ENCODE measurements around the gene UBA1. TPM values are rescaled to one million over a fixed set of nuclear protein-coding genes. Genes with fewer than 3 reads are reported as not detected.

UBA1 gene
- 229 and 266 TPM in 2 replicates for total RNA-seq

DNA sequence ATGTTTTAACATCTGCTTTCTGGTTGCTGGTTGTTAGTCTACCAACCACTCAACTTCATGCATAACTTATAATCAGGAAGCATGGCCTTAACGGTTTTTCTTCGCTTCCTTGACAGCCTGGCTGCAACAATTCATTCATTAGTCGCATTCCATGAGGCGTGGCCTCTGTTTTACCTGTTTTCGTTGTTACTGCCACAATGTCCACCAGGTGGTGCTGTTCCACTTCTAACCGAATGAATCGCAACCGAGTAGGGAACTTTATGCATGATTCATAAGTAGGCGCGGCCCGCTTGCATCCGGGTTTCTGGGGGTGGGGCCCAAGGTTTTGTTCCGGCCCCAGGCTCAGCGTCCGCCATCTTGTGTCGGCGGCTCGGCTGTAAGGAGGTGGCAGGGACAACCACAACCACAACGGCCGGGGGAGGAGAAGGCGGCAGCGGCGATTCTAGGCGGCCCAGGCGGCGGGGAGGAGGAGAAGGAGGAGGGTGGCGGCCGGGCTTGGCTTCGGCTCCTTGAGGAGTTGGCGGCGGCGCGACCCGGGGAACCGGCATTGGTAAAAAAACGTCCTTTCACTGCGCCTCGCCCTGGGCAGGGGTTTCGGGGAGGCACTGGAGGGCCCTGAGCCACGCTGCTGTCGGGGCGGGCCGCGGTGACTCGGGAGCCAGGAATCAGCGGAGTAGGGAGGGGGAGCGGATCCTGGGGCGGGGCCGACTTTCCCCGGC is at the start of gene UBA1:
UBA1 (plus strand) TSS at position 355 of the 719 bp plus-strand sequence. CDS start 4,974 bp downstream, outside the sequence.

DNA sequence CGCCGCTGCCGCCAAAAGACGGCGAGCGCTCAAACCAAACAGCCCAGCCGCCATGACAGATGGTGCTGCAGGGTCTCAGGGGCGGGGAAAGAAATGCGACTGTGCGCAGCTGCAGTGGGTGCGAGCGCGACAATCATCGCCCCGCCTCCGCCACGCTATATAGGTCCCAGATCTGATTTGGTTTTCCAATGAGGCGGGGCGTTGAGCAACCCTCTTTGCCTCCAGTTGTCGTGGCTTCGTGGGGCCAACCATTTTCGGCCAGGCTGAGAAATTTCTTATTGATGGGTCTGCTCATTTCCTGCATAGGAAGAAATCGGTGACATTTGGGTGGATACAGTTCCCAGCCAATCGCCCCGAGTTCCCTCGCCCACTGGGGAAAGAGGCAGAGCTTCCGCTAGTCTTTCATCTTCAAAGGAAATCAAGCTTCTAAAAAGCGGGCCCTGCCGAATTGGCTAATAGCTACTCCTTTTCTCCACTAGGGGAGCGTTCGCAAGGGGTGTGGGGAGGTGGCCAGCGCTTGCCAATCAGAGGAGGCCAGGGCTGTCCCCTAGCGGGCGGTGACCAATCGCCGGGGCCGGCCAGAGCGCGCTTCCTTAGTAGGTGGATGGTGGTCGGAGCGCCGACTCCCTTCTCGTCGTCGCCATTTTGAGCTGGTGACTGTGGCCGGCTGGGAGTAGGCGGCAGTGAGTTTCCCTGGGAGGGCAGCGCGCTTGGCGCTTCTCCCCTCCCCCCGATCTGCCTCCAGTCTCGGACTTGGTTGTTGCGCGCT is 48.8 kb upstream of the UBA1 start, which contains the start of the genes NDUFB11 and RBM10:
NDUFB11 (minus strand) TSS at position 77 of the 769 bp plus-strand sequence; CDS start at position 54, 23 bp downstream.
RBM10 (plus strand) TSS at position 596 of the 769 bp plus-strand sequence. CDS start 2,261 bp downstream, outside the sequence.

DNA sequence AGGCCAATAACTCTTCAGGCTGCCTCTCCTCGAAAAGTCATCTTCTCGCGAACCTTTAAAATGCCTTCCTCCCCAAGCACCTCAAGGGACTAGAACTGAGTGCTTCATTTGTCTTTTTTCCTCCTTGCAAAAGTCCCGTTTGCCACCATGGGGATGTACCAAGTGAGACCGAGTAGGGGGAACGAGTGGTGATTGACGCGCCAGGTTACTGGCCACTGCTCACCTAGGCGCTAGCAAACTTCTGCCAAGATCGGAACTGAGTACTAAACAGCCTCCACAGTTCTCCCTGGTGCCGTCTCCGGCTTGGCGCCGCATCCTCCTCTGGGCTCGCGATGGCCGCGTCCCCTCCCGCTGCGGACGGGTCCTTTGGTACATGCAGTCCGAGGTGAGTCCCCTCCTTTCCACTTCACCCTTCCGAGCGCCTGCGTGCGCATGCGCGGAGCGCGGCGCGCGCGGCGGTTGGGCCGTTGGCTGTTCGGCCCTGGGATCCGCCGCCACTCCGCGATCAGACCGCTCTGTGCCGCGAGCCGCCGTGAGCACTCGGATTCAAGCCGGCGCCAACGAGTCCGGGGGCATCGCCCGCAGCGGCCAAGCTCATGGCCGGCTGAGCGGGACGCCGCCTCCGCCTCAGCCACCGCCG is 24.8 kb downstream of the UBA1 start, which contains the start of gene CDK16:
CDK16 (plus strand) TSS at position 402 of the 640 bp plus-strand sequence. CDS start 4,877 bp downstream, outside the sequence.

DNA sequence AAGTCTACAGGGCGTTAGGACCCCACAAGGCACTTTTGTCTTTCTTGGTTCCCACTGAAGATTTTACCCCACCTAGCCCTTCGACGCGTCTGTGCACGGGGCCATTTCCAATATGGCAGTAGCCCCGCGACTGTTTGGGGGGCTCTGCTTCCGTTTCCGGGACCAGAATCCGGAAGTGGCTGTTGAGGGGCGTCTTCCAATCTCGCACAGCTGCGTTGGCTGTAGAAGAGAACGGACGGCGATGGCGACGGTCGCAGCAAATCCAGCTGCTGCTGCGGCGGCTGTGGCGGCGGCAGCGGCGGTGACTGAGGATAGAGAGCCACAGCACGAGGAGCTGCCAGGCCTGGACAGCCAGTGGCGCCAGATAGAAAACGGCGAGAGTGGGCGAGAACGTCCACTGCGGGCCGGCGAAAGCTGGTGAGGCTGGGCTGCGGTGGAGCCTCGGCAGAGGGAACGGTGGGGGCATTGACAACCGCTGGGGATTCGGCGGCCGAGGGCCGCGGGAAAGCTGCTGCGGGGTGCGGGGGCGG is 39.2 kb downstream of the UBA1 start, which contains the start of gene USP11:
USP11 (plus strand) TSS at position 207 of the 530 bp plus-strand sequence; CDS start at position 242, 35 bp downstream.

Other genes starting within 250 kb of the UBA1 start
- 4.0 and 5.0 TPM in 2 replicates for gene RGN, start 115.4 kb upstream of the UBA1 start, total RNA-seq
- gene NDUFB11, start 49.1 kb upstream of the UBA1 start, total RNA-seq, result 36.3 and 40.1 TPM in 2 replicates
- gene RBM10, start 48.6 kb upstream of the UBA1 start, total RNA-seq, result 53.7 and 59.2 TPM in 2 replicates
- 113 and 121 TPM in 2 replicates for gene CDK16, start 24.9 kb downstream of the UBA1 start, total RNA-seq
- 35.6 and 45.6 TPM in 2 replicates for gene USP11, start 39.2 kb downstream of the UBA1 start, total RNA-seq
- gene ZNF157, start 176.7 kb downstream of the UBA1 start, total RNA-seq, result 0.12 TPM in 1 of 2 replicates, not detected in the other

Data from hair follicle dermal papilla cell (primary cell).